K562 (cell line): Measurements from ENCODE around the gene F12. TPM values are rescaled to one million over a fixed set of nuclear protein-coding genes. Genes with fewer than 3 reads are reported as not detected.

Experiments used
- ATAC-seq: fragments of 200-7000 bp; cut with Tn5 transposase; 3 replicates; pipeline ENCODE4 v1.9.1; 2020; ENCODE audit warnings: moderate library complexity
- BruUV-seq: library from RNA; stranded (reverse); fragments of 400-500 nt; replicated peaks from 2 replicates; lab custom pipeline; 2021; lab: Mats Ljungman, UMichigan
- CTCF ChIA-PET: fragments of 300-600 bp; formaldehyde crosslinking; extraction: SDS; loops from one replicate; lab custom pipeline; 2021; ENCODE audit warnings: low intra/inter-chr PET ratio; lab: Yijun Ruan, JAX
- POLR2A ChIA-PET: fragments of 300-600, 350-650 bp; sonication (Branson Sonifier 250); formaldehyde crosslinking; extraction: SDS; loops from one replicate; lab custom pipeline; 2021; ENCODE audit warnings: antibody characterized with exemption, inconsistent platforms; lab: Yijun Ruan, JAX
- DNase-seq, 4 experiments: peaks; one replicate each; pipeline versions ENCODE4 v3.0.0 to v3.0.0-alpha.2; 2011 to 2018; ENCODE audit warnings: low spot score in 3 of 4, mixed read lengths in 3 of 4; ENCODE audit errors: extremely low read depth in 1 of 4
- FAIRE-seq: peaks from 2 replicates; lab custom pipeline; 2011; peaks lifted over from hg19 to GRCh38; lab: Jason Lieb, UNC
- H2AFZ ChIP-seq: 2 replicates; pipeline ENCODE4 v1.6.0; 2011; ENCODE audit warnings: low read depth, low read length, control low read depth, inconsistent platforms
- H3K27ac ChIP-seq: fragments of 200-600 bp; 3 replicates; pipeline ENCODE4 v1.8.0; 2011; ENCODE audit warnings: low read depth, mild to moderate bottlenecking, control low read depth, inconsistent platforms, low read length, moderate library complexity, mixed read lengths; ENCODE audit errors: extremely low read depth
- H3K27me3 ChIP-seq, 2 experiments: fragments of 300-600 bp in 1 of 2; 2 replicates in 1 of 2; 3 replicates in 1 of 2; pipeline versions ENCODE4 v1.6.0 to v1.8.0; 2011; ENCODE audit warnings: inconsistent platforms in 2 of 2, low read length in 2 of 2, mild to moderate bottlenecking in 1 of 2, mixed read lengths in 1 of 2, moderate library complexity in 1 of 2; ENCODE audit not compliant: control insufficient read depth in 2 of 2, insufficient read depth in 2 of 2
- H3K36me3 ChIP-seq: fragments of 300-600 bp; 3 replicates; pipeline ENCODE4 v1.8.0; 2011; ENCODE audit warnings: mild to moderate bottlenecking, low read length, inconsistent platforms; ENCODE audit not compliant: control insufficient read depth, insufficient read depth
- H3K4me1 ChIP-seq, 2 experiments: fragments of 200-600 bp in 1 of 2; replicated peaks in 1 of 2; 2 replicates in 1 of 2; 3 replicates in 1 of 2; pipeline versions ENCODE4 v1.5.1 to v1.8.0; 2011; ENCODE audit warnings: inconsistent platforms in 2 of 2, low read length in 2 of 2, mild to moderate bottlenecking in 1 of 2, mixed read lengths in 1 of 2, moderate library complexity in 1 of 2; ENCODE audit not compliant: control insufficient read depth in 2 of 2, insufficient read depth in 2 of 2
- H3K4me2 ChIP-seq: 2 replicates; pipeline ENCODE4 v1.6.1; 2011; ENCODE audit warnings: low read length, control low read depth, inconsistent platforms, mixed read lengths; ENCODE audit not compliant: insufficient read depth
- H3K4me3 ChIP-seq: fragments of 200-600 bp; sonication (generic), shearing (Covaris generic); 2 replicates; pipeline ENCODE4 v1.5.1; 2016; ENCODE audit warnings: control low read depth, inconsistent platforms
- H3K79me2 ChIP-seq: fragments of 200-600 bp; 3 replicates; pipeline ENCODE4 v1.8.0; 2011; ENCODE audit warnings: low read length, inconsistent platforms; ENCODE audit not compliant: control insufficient read depth, insufficient read depth
- H3K9ac ChIP-seq, 2 experiments: 2 replicates each; pipeline versions ENCODE4 v1.6.0 to v1.6.1; 2011; ENCODE audit warnings: low read depth in 2 of 2, low read length in 2 of 2, control low read depth in 1 of 2, inconsistent platforms in 1 of 2, mild to moderate bottlenecking in 1 of 2, mixed read lengths in 1 of 2; ENCODE audit not compliant: insufficient read depth in 1 of 2
- H3K9me1 ChIP-seq: one replicate; pipeline ENCODE4 v1.6.0; 2011; ENCODE audit warnings: inconsistent platforms, mild to moderate bottlenecking, low read length, moderate library complexity; ENCODE audit not compliant: control insufficient read depth, insufficient read depth
- H3K9me3 ChIP-seq: replicated peaks from 2 replicates; pipeline ENCODE4 v1.5.1; 2011; ENCODE audit warnings: low read depth, low read length, inconsistent platforms; ENCODE audit not compliant: control insufficient read depth, insufficient read depth
- H4K20me1 ChIP-seq: replicated peaks from 2 replicates; pipeline ENCODE4 v1.6.1; 2011; ENCODE audit warnings: low read length, inconsistent platforms, mixed read lengths; ENCODE audit not compliant: control insufficient read depth, insufficient read depth
- ZBTB11 ChIP-seq, 3 experiments: fragments of 200-800 bp in 1 of 3; fragments of 250-450 bp in 1 of 3; fragments of 450-650 bp in 1 of 3; sonication (Bioruptor Pico) in 1 of 3; sonication (Bioruptor generic) in 1 of 3; formaldehyde crosslinking in 1 of 3; IDR thresholded peaks; 2 replicates each; pipeline versions ENCODE4 v1.6.1 to v1.8.0; 2016 to 2022; ENCODE audit warnings: mild to moderate bottlenecking in 2 of 3, missing genetic modification characterization in 2 of 3, missing compliant biosample characterization in 1 of 3, moderate library complexity in 1 of 3
- WGBS: fragments of 100-300 bp; shearing (Covaris generic); methylation state at CpG from one replicate; pipeline ENCODE4 v1.1.6; 2016; ENCODE audit warnings: low coverage, mixed read lengths; ENCODE audit not compliant: insufficient coverage; ENCODE audit errors: missing lambda C conversion rate; 5-methylcytosine and 5-hydroxymethylcytosine counted together
- in situ Hi-C: fragments of 300-500 bp; cut with MboI; formaldehyde crosslinking; loops from 4 replicates; pipeline ENCODE4 v1.15.0; 2018; ENCODE audit warnings: inconsistent platforms, mixed read lengths
- intact Hi-C: fragments of 100-400 bp; cut with micrococcal nuclease; formaldehyde crosslinking; loops from 2 replicates; pipeline ENCODE4 v1.14.2; 2022
- polyA plus RNA-seq, 8 experiments: library from polyadenylated mRNA; depleted of rRNA in 4 of 8; stranded (reverse) in 5 of 8; unstranded in 3 of 8; fragments of >200 nt; fragmentation: Nextera tagmentation in 2 of 8; fragmentation: Illumina TruSeq in 1 of 8; extraction: Ambion mirVana in 2 of 8; extraction: Trizol in 1 of 8; gene quantifications; 2 replicates each; pipeline versions ENCODE4 v1.2.1 to v1.2.3, GENCODE V29; 2011 to 2014; ENCODE audit warnings: inconsistent platforms in 1 of 8, missing spikeins in 1 of 8
- total RNA-seq, 7 experiments: library from RNA; depleted of rRNA in 6 of 7; stranded (reverse); fragments of >200 nt in 6 of 7; fragmentation: Illumina TruSeq in 2 of 7; extraction: Trizol in 2 of 7; gene quantifications; 2 replicates each; pipeline versions ENCODE4 v1.2.1 to v1.2.3, GENCODE V29; 2011 to 2021; ENCODE audit warnings: low replicate concordance in 1 of 7
- TF ChIP-seq, protein P1 (sequence below): fragments of 450-650 bp; IDR thresholded peaks from 2 replicates; pipeline ENCODE4 v1.6.1; 2018; ENCODE audit not compliant: partially characterized antibody

F12 gene
- total and polyA plus RNA-seq, 9 of the 15 experiments (the other 6 are each of a cell fraction or from before 2014, with no cell fraction given), result 0.59 to 18.3 (median 3.6) TPM

DNA sequence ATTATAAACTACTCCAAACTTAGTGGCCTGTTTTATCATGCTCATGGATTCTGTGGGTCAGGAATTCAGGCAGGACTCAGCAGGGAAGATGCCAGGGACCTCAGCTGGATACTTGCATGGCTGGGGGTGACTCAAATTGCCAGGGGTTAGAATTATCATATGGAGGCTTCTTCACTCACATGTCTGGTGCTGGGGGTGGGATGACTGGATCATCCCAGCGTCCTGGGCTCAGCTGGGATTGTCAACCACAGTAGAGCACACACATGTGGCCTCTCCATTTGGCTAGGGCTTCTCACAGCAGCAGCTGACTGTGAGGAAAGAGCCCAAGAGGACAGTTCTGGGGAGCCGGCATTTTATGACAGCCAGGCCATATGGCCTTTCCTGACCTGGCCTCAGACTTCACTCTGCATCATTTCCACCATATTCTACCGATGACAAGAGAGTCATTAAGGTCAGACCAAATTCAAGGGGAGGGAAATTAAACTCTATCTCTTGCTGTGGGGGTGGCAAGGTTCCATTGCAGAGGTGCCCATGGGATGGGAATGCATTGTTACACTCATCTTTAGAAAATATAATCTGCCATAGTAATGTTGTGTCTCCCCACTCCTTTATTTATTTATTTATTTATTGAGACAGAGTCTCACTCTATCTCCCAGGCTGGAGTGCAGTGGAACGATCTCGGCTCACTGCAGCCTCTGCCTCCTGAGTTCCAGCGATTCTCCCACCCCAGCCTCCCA is 11.9 kb upstream of the F12 start:
- BruUV-seq, result no TSS peak
- Histone ChIP-seq H3K79me2 (no peaks in the 10 kb centered on the region), H3K4me2 (no peak overlapping the region), H2AFZ (peak overlapping the region; percentile 74), H3K27me3 (no peaks in the 10 kb centered on the region), H3K4me1 (peaks cover 10% of the 10 kb centered on the region in 2 experiments), H3K9ac (no peak overlapping the region; a peak in 1 of 4 replicates), H3K4me3 (no peak overlapping the region), H3K9me3 (no peaks in the 10 kb centered on the region), H3K36me3 (no peaks in the 10 kb centered on the region), H4K20me1 (no peaks in the 10 kb centered on the region), H3K27ac (no peak overlapping the region), H3K9me1 (no peaks in the 10 kb centered on the region)
- TF ChIP-seq, protein P1, sequence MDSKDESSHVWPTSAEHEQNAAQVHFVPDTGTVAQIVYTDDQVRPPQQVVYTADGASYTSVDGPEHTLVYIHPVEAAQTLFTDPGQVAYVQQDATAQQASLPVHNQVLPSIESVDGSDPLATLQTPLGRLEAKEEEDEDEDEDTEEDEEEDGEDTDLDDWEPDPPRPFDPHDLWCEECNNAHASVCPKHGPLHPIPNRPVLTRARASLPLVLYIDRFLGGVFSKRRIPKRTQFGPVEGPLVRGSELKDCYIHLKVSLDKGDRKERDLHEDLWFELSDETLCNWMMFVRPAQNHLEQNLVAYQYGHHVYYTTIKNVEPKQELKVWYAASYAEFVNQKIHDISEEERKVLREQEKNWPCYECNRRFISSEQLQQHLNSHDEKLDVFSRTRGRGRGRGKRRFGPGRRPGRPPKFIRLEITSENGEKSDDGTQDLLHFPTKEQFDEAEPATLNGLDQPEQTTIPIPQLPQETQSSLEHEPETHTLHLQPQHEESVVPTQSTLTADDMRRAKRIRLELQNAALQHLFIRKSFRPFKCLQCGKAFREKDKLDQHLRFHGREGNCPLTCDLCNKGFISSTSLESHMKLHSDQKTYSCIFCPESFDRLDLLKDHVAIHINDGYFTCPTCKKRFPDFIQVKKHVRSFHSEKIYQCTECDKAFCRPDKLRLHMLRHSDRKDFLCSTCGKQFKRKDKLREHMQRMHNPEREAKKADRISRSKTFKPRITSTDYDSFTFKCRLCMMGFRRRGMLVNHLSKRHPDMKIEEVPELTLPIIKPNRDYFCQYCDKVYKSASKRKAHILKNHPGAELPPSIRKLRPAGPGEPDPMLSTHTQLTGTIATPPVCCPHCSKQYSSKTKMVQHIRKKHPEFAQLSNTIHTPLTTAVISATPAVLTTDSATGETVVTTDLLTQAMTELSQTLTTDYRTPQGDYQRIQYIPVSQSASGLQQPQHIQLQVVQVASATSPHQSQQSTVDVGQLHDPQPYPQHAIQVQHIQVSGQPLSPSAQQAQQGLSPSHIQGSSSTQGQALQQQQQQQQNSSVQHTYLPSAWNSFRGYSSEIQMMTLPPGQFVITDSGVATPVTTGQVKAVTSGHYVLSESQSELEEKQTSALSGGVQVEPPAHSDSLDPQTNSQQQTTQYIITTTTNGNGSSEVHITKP, result peak; percentile 72
- no peak for TF ChIP-seq ZBTB11 (CRISPR knock-in tag; IDR thresholded peaks at IDR 0.05)
- WGBS, result 53% methylated on average over 6 of the region's 6 CpGs
- DNase-seq (no peak), ATAC-seq (no peak), FAIRE-seq (no peak)
- in situ Hi-C loops (no loop called here), intact Hi-C loops (no loop called here)
- POLR2A ChIA-PET, result interaction anchor here (0.9 kb wide), 1 partner anchor 25 kb away, joined by 3 read pairs; the partner anchor contains the start of gene PRR7
- CTCF ChIA-PET, result no interaction called here
